ENCODE results near the gene CACNG4.

Gene CACNG4

DNA sequence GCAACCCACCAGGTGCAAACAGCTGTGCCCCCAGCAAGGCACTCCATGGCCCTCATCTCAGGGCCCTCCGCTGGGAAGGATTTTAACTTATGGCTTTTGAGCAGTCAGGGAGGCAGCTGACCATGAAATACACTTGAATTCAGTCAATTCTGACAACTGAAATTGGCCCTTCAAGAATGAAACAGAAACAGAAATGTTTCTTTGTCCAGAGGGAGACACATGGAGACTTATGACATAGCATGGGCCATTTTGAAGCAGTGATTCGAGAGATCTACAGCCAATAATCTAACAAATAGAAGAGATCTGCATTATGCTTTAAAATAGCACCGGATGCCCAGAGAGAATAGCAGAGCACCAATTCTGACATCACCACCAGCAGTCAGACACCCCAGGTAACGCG is 87.3 kb downstream of the CACNG4 start:
- H3K27ac ChIP-seq, result no peak overlapping the region
- H3K4me3 ChIP-seq, result no peak overlapping the region

DNA sequence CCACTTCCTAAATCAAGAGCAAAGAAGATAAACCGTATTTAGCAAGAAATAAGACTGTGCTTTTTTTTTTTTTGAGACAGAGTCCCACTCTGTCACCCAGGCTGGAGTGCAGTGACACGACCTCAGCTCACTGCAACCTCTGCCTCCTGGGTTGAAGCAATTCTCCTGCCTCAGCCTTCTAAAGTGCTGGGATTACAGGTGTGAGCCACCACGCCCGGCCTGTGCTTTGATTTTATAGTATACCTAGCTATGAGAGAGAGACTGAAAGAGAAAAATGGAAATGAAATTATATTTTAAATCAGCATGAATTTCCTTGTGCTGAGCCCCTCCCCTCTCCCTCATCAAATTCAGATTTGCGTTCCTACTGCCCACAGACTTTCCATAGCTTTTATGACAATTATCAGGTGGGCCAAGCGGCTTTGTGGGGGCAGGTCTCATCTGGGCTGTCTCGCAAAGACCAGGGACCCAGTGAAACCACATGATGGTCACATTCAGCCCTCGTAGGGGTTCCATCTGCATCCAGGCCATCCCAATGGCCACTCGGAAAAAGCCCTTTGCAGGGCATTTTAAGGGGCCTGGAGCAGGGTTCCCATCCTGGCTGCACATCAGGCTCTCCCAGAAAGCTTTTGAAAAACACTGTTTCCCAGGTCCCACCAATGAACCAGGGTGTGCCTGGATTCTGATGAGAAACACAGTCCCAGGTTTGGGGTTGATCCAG is 88.4 kb downstream of the CACNG4 start:
- H3K4me3 ChIP-seq, result no peak overlapping the region
- H3K27ac ChIP-seq, result no peak overlapping the region

DNA sequence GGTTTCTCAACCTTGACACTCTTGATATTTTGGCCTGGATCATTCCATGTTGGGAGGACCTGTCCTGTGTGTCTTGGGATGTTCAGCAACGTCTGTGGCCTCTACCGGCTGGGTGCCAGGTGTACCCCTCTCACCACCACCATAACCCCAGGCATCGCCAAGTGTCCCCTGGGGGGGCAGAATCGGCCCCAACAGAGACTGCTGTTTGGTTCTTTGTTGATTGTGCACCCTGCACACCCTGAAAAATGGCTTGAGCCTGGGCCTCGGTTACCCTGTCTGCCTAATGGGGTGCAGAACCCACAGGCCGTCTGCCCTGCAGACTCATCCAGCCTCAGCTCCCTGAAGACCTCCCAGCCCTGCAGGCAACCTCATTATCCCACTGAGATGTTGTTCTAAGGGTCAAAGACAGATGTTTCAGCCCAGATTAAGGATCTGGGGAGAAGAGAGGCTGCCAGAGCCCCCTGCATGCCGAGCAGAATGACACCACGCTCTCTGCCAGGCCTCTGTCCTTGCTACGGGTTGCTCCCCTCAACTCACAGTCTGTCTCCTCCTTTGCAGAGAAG is 89.0 kb downstream of the CACNG4 start:
- H3K4me3 ChIP-seq, result no peak overlapping the region
- no peak overlapping the region for H3K27ac ChIP-seq

DNA sequence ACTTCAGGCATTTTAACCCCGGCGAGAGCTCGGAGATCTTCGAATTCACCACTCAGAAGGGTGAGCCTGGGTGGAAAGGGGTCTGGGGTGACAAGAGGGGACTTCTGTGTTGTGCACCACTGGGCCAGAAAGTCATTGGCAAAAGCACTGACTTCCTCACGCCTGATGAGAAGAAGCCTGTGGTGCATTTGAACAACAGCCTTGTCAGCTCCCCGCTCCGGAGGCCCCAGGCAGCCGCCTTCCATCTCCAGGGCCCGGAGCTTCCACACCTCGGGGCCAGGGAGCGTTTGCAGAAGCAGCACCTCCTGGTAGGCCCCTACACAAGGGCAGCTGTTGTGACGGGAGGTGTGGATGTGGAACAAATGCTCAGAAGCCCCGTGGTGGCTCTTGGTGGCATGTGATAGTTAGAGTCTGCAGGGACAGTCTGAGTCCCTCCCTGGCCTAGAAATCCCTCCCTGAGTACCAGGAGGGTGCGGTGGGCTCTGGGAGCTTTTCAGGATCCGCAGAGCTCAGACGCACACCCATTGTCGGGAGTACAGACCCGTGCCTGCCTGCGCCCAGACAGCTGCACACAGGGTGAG is 89.6 kb downstream of the CACNG4 start:
- Histone ChIP-seq H3K27ac (no peak overlapping the region), H3K4me3 (no peak overlapping the region)

GRCh38 chr17:67054608-67055007 is 90.1 kb downstream of the CACNG4 start:
- Histone ChIP-seq H3K27ac (no peak overlapping the region), H3K4me3 (no peak overlapping the region)

GRCh38 chr17:67055041-67055443 is 90.5 kb downstream of the CACNG4 start:
- no peak overlapping the region for H3K27ac ChIP-seq
- H3K4me3 ChIP-seq, result no peak overlapping the region

DNA sequence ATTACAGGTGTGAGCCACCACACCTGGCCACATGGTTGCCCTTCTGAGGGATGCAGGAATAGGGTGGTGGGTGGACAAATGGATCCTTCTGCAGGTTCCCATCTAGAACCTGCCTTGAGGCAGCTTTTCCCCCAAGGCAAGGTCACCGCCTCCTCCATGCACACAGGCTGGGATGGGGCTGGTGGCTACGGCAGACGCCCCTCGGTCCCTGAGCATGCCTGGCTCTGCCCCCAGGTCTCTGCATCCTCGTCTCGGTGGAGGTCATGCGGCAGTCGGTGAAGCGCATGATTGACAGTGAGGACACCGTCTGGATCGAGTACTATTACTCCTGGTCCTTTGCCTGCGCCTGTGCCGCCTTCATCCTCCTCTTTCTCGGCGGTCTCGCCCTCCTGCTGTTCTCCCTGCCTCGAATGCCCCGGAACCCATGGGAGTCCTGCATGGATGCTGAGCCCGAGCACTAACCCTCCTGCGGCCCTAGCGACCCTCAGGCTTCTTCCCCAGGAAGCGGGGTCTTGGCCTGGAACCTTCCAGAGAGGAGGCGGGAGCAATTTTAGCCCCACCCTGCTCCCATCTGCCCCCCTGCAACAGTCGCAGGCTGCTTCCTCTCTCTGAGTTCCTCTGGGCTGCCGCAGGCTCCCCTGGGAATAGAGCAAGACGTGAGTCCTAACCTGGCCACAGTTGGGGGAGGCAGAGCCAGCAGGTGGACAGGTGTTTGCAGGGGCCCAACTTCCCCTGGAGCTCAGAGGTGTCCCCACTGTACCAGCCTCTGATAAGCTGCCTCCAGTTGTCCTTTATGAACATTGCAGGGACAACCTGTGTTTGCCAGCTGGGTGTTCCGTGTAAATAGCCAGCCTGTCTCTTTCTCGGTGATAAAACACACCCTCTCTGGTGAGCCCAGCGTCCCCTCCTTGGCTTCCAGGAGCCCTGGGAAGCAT is 91.6 kb downstream of the CACNG4 start:
- Histone ChIP-seq H3K27ac (no peak overlapping the region), H3K4me3 (no peak overlapping the region)

DNA sequence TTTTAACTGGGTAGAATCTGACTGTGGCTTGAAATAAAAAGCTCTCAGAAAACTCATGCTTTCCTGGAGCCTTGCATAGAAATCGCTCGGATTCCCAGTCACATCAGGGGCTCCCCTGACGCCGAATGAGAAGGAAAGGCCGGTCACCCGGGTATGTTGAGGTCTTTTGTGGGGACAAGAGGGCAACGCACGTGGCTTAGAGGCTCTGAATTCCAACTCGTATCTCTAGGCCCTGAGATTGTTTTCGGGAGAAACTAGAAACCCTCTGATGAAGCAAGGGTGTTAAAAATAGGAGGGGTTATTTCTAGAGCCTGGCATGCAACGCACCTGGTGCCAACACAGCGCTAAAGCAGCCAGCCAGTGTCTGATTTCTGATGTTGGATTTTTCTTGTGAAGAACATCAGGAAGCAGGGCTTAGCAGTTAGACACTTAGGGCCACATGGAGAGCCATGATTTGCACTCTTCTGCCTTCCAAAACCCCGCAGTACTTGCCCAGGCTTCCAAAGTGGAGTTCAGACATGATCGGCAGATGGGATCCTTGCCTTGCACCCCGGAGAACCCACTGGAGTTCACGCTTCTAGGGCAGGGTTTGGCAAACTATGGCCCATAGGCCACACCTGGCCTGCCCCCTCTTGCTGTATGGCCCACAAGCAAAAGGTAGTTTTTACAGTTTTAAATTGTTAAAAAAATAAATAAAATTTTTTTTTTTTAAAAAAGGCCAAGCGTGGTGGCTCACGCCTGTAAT is 92.4 kb downstream of the CACNG4 start:
- Histone ChIP-seq H3K4me3 (no peak overlapping the region), H3K27ac (no peak overlapping the region)

GRCh38 chr17:67058036-67058435 is 93.5 kb downstream of the CACNG4 start:
- Histone ChIP-seq H3K4me3 (no peak overlapping the region), H3K27ac (no peak overlapping the region)

DNA sequence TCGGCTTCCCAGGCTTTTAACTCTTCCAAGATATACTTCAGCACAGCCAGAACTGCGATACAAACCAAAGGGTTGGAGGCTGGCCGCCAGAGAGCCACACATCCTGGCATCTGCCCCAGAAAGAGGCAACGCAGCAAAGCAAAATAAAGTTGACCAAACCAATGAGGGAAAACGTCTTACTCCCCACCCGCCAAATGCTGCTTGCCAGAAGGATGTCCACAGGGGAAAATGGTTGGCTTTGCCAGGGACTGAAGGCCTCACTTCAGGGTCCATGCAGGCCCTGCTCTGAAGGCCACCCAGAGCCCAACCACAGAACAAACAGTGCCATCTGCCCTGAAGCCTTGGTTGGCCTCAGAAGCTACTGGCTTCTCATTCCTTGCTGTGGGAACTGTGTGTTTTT is 94.9 kb downstream of the CACNG4 start:
- Histone ChIP-seq H3K27ac (no peak overlapping the region), H3K4me3 (no peak overlapping the region)

DNA sequence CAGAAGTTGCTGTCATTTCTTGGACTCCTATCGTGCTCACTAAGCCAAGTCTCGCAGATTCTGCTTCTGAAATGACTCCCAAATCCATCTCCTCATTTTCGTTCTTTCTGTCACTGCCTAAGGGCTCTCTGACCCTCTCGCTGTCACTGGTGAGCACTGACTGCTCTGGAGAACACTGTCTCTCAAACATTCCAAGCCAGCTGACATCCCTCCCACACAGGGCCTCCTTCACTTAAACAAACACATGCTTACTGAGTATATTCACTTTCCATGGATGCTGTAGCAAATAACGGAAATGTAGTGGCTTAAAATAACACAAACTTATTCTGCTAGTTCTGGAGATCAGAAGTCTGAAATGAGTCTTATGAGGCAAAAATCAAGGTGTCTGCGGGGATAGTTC is 98.6 kb downstream of the CACNG4 start:
- Histone ChIP-seq H3K27ac (no peak overlapping the region), H3K4me3 (no peak overlapping the region)

- no peak overlapping the region for H3K27ac ChIP-seq
- no peak overlapping the region for H3K4me3 ChIP-seq
Measured at GRCh38 chr17:67066717-67067116, 102.2 kb downstream of the CACNG4 start.

- no peak overlapping the region for H3K4me3 ChIP-seq
- no peak overlapping the region for H3K27ac ChIP-seq
Measured at GRCh38 chr17:67067571-67068482, 103.3 kb downstream of the CACNG4 start.

DNA sequence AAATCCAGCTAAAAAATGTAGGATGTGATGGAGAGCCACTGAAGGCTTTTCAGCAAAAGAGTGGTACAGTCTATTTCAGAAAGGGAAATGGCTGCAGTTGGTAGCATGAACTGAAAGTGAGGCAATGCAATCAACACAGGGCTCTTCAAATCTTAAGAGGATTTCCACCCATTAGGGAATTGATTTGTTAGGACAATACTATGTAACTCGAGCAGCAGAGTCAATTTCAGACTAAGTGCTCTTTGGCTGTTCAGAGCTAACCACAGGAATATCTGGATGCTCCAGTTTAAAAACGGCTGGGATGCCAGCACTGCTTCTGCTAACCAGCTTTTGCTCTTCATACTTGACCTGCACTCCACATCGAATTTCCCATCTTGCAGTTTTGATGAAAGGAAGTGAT is 104.5 kb downstream of the CACNG4 start:
- no peak overlapping the region for H3K4me3 ChIP-seq
- no peak overlapping the region for H3K27ac ChIP-seq

DNA sequence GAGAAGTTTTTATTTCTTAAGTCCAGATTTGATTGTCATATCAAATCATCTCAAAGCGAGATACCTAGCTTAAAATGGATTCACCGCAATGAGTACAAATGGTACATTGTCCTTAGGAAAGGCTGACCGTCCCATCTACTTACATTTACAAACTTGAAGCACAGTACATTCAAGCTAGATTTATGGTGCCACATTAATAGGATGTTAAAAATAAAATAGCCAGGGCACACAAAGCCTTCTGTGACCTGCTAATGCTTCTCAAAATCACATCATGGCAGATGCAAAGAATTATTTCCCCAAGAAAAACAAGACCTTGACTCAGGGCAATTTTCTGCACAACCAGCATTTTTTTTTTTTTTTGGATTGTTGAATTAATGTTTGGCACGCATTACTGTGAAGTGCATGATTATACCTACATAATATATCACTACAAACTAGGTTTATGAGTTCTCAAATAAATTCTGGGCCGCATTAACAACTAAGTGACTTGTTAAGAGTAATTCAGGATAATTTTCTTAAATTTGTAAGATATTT is 105.2 kb downstream of the CACNG4 start:
- no peak overlapping the region for H3K4me3 ChIP-seq
- no peak overlapping the region for H3K27ac ChIP-seq

DNA sequence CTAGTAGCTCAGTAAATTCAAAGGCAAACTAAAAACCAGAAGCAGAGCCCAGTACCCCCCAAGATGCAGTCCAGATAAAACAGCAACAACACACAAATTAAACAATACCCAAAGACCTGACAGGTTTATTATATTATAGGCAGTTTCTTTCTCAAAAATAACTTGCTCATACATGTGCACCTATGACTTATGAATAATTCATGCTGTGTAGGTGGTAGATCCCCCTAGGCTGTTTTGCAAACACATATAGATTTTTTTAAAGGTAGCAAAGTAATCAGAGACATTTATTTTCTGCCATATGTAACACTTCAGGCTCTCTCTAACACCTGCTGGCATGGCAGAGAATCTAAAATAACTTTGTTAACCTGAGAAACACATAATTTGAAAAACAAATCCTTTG is 107.1 kb downstream of the CACNG4 start:
- Histone ChIP-seq H3K27ac (no peak overlapping the region), H3K4me3 (no peak overlapping the region)

DNA sequence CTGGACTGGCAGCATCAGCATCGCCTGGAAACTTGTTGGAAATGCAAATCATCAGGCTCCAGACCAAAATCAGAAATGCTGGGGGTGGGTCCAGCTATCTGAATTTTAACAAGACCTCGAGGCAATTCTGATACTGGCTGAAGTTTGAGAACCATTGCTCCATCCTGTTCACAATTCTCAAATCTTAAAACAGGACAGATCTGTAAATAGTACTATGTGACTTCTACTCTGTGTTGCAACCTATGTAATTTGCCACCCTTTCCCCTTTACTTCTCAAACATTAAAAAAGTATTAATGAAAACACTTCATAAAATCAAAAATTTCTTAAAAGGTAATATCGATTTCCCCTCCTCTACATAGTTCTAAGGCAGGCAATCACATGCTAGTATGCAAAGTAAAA is 108.4 kb downstream of the CACNG4 start:
- H3K27ac ChIP-seq, result no peak overlapping the region
- H3K4me3 ChIP-seq, result no peak overlapping the region

DNA sequence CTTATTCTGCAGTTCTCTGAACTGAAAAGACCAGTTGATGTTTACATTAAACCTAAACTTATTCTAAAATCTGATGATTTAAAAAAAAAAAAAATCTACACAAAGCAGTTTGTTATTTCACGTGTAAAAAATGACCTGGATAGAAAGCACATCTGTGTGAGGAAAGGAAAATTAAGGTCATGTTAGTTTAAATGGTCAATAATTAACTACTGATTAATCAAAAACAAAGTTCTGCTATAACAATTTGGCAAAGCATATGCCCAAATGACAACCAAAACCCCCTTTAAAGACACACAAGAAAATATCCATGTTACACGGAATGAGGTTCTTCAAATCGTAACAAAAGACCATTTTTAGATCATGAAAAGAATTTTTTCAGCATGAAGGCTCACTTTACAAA is 110.3 kb downstream of the CACNG4 start:
- no peak overlapping the region for H3K27ac ChIP-seq
- H3K4me3 ChIP-seq, result no peak overlapping the region

DNA sequence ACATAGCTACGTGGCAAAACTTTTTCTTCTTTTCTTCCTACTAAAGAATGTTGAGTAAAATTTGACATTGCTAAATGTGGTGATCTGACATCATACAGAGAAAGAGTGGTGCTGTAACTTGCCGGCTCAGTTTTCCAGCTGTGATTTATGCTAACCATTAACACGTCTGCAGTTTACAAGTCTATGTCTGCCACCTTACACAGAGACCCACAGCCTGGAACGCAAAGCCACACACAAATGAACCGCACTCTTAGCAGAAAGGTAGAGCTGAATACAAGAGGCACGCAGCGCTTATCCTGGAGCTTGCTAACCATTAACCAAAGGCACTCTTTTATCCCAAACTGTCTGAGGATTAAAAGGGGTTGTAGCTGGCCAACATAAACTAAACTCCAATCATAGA is 111.8 kb downstream of the CACNG4 start:
- H3K27ac ChIP-seq, result no peak overlapping the region
- H3K4me3 ChIP-seq, result no peak overlapping the region

All from skin epidermis (tissue), 12 donors.